Kidney (tissue), 14 donors: ENCODE results near the gene GFOD2. TPM values are rescaled to one million over a fixed set of nuclear protein-coding genes. Genes with fewer than 3 reads are reported as not detected.
"Not testable (repeated sequence)": the region's sequence is repeated elsewhere in the genome, so short reads cannot be mapped to it uniquely, and the experiment has no call there.

Experiments used
- DNase-seq, 5 donors: peaks; one replicate each; pipeline ENCODE4 v3.0.0-alpha.2; 2013 to 2020
- FAIRE-seq: peaks from 2 replicates; lab custom pipeline; 2012; peaks lifted over from hg19 to GRCh38; lab: Jason Lieb, UNC
- H3K27ac ChIP-seq, 2 donors: one replicate each; pipeline ENCODE4 v1.7.0; 2013; ENCODE audit warnings: low read depth in 2 of 2, low read length in 2 of 2, inconsistent platforms in 1 of 2
- H3K27me3 ChIP-seq: one replicate; pipeline ENCODE4 v1.7.1; 2013; ENCODE audit warnings: low read length, inconsistent platforms; ENCODE audit not compliant: control insufficient read depth, insufficient read depth
- H3K36me3 ChIP-seq, 3 donors: one replicate each; pipeline versions ENCODE4 v1.7.0 to v1.7.1; 2013; ENCODE audit warnings: low read length in 3 of 3, control low read depth in 1 of 3, inconsistent platforms in 1 of 3; ENCODE audit not compliant: insufficient read depth in 3 of 3, control insufficient read depth in 2 of 3
- H3K4me1 ChIP-seq, 3 donors: one replicate each; pipeline versions ENCODE4 v1.7.0 to v1.7.1; 2013; ENCODE audit warnings: low read length in 3 of 3, inconsistent platforms in 1 of 3, low read depth in 1 of 3; ENCODE audit not compliant: control insufficient read depth in 2 of 3, insufficient read depth in 2 of 3
- H3K4me3 ChIP-seq, 3 donors: one replicate each; pipeline versions ENCODE4 v1.7.0 to v1.8.1; 2013; ENCODE audit warnings: low read length in 3 of 3, control low read depth in 1 of 3, inconsistent platforms in 1 of 3
- H3K9ac ChIP-seq, 3 donors: one replicate each; pipeline versions ENCODE4 v1.7.0 to v1.7.1; 2013; ENCODE audit warnings: low read length in 3 of 3, control low read depth in 1 of 3, inconsistent platforms in 1 of 3
- H3K9me3 ChIP-seq, 3 donors: one replicate each; pipeline versions ENCODE4 v1.7.0 to v1.7.1; 2013; ENCODE audit warnings: low read length in 3 of 3, control low read depth in 1 of 3, inconsistent platforms in 1 of 3; ENCODE audit not compliant: control insufficient read depth in 2 of 3, insufficient read depth in 1 of 3
- intact Hi-C: fragments of 100-400 bp; cut with DNase I; formaldehyde crosslinking; loops from one replicate; pipeline ENCODE4 v1.11.1; 2022
- polyA plus RNA-seq: library from polyadenylated mRNA; stranded (reverse); fragments of 350-450 nt; fragmentation: Illumina TruSeq; extraction: RNeasy Lipid Tissue Mini Kit (QIAGEN cat#74804); gene quantifications from one replicate; pipeline ENCODE4 v1.2.3, GENCODE V29; 2014; ENCODE audit warnings: low read depth, low replicate concordance; ENCODE audit not compliant: insufficient read depth
- total RNA-seq: library from RNA; stranded (reverse); fragmentation: NEBNext Ultra II Directional; extraction: Animal tissue kit (Norgen Biotek cat#: 25700); gene quantifications from one replicate; pipeline ENCODE4 v1.2.1, GENCODE V29; 2021
- TF ChIP-seq, protein P1 (sequence below): IDR thresholded peaks from 3 replicates; pipeline ENCODE4 v1.5.1; 2012; ENCODE audit warnings: mild to moderate bottlenecking, moderate library complexity, borderline replicate concordance; ENCODE audit not compliant: insufficient read depth; ENCODE audit errors: extremely low read depth
- donor health status: control.
- donor health status: control.
- donor health status: control.
- donor health status: control.
- donor health status: control.
- donor health status: DM: yes; HTN: yes; CAD: no.
- donor health status: Normal renal cell carcinoma (clear cell type).

GFOD2 gene
- total and polyA plus RNA-seq, 2 donors from 2014 or later, result 14.5 to 24.5 TPM

DNA sequence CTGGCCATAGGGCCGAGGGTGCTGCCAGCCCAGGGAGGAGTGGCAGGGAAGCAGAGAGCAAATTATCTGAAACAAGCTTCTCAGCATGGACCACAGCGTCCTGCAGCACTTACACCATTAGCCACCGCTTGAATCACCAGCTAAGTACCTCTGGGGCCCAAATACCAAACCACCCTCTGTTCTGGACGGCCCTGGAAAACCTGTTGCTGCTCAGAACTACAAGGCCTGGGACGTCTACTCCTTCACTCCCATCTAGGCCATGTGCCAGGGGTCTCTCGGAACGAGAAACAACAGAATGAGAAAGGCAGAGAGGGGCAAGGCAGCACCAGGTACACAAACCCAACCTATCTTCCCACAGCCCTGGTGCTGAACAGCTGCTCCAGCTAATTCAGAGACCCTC lies 39.9 kb upstream of the GFOD2 start:
- peaks cover 0 to 9% (median 6%) of the 10 kb centered on the region in 3 donors for H3K36me3 ChIP-seq
- intact Hi-C loops, result no loop called here
- TF ChIP-seq, protein P1, sequence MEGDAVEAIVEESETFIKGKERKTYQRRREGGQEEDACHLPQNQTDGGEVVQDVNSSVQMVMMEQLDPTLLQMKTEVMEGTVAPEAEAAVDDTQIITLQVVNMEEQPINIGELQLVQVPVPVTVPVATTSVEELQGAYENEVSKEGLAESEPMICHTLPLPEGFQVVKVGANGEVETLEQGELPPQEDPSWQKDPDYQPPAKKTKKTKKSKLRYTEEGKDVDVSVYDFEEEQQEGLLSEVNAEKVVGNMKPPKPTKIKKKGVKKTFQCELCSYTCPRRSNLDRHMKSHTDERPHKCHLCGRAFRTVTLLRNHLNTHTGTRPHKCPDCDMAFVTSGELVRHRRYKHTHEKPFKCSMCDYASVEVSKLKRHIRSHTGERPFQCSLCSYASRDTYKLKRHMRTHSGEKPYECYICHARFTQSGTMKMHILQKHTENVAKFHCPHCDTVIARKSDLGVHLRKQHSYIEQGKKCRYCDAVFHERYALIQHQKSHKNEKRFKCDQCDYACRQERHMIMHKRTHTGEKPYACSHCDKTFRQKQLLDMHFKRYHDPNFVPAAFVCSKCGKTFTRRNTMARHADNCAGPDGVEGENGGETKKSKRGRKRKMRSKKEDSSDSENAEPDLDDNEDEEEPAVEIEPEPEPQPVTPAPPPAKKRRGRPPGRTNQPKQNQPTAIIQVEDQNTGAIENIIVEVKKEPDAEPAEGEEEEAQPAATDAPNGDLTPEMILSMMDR, result no peak
- DNase-seq, result peak in 1 of 5 donors; percentile 25
- no peaks in the 10 kb centered on the region for H3K27me3 ChIP-seq
- H3K4me1 ChIP-seq, result no peaks in the 10 kb centered on the region
- H3K27ac ChIP-seq, result no peak overlapping the region
- FAIRE-seq, result no peak
- H3K9ac ChIP-seq, result no peak overlapping the region
- H3K4me3 ChIP-seq, result no peak overlapping the region
- no peaks in the 10 kb centered on the region for H3K9me3 ChIP-seq

DNA sequence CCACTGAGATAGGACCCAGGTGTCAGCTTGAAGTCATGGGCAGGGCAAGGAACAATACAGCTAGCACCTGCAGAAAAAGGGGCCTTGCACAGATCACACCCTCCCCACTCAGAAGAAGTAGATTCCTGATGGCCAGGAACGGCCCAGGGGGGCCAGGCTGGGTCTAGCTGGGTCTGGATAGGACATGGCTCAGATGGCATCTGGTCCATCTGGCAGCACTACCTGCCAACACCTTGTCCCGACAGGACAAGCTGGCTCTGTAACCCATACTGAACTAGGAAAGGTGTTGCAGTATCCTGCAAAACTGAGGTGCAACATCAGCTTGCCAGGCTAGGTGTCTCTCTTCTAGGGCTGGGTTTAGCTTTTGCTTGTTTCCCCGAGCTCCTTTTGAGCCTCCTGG lies 38.9 kb upstream of the GFOD2 start:
- FAIRE-seq, result no peak
- intact Hi-C loops, result no loop called here

DNA sequence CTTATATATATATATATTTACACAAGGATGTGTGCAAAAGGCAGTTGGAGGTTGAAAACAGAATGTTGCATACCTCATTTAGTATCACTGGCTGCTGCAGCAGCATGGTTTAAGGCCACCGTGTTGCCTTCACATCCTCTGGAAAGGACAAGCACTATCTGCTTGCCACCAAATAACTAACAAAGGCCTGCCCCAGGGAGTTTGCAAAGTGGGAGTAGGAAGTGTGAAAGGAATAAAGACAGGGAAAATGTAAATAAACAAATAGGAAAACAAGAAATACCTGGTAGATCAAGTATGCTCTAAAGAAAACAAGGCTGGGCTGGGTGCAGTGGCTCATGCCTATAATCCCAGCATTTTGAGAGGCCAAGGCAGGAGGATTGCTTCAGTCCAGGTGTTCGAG lies 33.5 kb upstream of the GFOD2 start:
- H3K9ac ChIP-seq, result no peak overlapping the region
- no peaks in the 10 kb centered on the region for H3K9me3 ChIP-seq
- intact Hi-C loops, result no loop called here
- H3K27ac ChIP-seq, result no peak overlapping the region
- H3K36me3 ChIP-seq, result peaks cover 0 to under 1% (median 0%) of the 10 kb centered on the region in 3 donors
- no peak overlapping the region for H3K4me3 ChIP-seq
- FAIRE-seq (no peak), DNase-seq (no peak)
- H3K4me1 ChIP-seq, result no peaks in the 10 kb centered on the region
- TF ChIP-seq, protein P1, result no peak
- H3K27me3 ChIP-seq, result no peaks in the 10 kb centered on the region

More for the DNA sequence above, 38.9 kb upstream of the GFOD2 start:
- DNase-seq, result no peak
- TF ChIP-seq, protein P1, result no peak
- H3K4me1 ChIP-seq, result no peaks in the 10 kb centered on the region
- H3K4me3 ChIP-seq, result no peak overlapping the region
- no peaks in the 10 kb centered on the region for H3K27me3 ChIP-seq
- peaks cover 0 to 9% (median 6%) of the 10 kb centered on the region in 3 donors for H3K36me3 ChIP-seq
- H3K9me3 ChIP-seq, result no peaks in the 10 kb centered on the region
- H3K9ac ChIP-seq, result no peak overlapping the region
- H3K27ac ChIP-seq, result no peak overlapping the region

DNA sequence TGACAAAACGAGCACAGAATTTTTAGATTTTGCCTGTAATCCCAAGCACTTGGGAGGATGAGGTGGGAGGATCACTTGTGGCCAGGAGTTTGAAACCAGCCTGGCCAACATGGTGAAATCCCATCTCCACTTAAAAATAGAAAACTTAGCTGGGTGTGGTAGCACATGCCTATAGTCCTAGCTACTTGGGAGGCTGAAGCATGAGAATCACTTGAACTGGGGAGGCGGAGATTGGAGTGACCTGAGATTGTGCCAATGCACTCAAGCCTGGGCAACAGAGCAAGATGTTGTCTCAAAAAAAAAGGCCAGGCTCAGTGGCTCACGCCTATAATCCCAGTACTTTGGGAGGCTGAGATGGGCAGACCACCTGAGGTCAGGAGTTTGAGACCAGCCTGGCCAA lies 32.2 kb upstream of the GFOD2 start:
- H3K27ac ChIP-seq, H3K9me3 ChIP-seq, FAIRE-seq, H3K4me1 ChIP-seq, H3K9ac ChIP-seq, H3K4me3 ChIP-seq, H3K36me3 ChIP-seq, H3K27me3 ChIP-seq, DNase-seq, intact Hi-C loops: not testable (repeated sequence)
